HG03571 (cell line): ENCODE data around the gene DOC2A.

Experiments used
- ATAC-seq: cut with Tn5 transposase; IDR thresholded peaks from one replicate; pipeline ENCODE4 v1.9.1; 2021; ENCODE audit not compliant: unreplicated experiment

The DOC2A gene

DNA sequence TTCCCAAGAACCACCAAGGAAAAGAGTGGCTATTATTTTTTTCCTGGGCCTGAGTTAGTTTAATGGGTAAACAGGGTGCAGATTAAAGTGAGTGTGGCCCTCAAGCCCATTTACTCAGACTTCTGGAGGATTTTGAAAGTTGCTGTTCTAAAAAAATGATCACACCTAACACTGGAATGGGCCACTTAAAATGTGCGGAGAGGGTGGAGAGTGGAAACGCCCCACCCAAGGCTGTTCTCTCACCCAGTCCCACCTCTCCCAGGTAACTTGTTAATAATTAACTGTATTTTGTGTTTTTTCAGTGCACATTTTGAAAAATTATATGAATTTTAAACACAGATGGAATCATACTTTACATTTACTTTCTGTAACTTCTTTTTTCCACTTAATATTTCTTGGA is 20.8 kb downstream of the DOC2A start:
- no peak for ATAC-seq

DNA sequence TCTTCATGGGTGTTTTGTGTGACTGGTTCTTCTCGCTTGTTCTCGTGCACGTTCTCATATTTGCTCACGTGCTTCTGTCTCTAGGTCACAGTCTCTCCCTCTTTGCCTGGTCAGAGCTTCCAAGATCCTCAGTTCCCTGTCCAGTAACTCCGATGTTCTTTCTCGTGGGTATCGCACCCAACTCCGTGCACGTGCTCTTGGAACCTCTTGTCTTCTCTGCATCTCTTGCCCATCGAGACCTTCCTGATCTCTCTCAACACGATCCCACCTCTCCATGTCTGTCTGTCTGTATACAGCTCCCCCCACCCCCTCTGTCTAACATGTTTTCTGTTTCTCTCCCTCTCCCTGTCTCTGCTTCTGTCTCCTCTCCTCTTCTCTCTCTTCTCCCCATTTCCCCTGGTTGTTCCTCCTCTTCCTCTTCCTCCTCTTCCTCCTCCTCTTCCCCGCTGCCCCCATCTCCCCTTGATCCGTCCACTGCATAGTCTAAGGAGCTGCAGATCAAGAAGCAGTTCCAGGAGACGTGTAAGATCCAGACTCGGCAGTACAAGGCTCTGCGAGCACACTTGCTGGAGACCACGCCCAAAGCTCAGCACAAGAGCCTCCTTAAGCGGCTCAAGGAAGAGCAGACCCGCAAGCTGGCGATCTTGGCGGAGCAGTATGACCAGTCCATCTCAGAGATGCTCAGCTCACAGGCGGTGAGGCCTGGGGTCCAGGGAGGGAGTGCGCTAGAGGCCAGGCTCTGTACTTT is 21.5 kb downstream of the DOC2A start:
- ATAC-seq = no peak

DNA sequence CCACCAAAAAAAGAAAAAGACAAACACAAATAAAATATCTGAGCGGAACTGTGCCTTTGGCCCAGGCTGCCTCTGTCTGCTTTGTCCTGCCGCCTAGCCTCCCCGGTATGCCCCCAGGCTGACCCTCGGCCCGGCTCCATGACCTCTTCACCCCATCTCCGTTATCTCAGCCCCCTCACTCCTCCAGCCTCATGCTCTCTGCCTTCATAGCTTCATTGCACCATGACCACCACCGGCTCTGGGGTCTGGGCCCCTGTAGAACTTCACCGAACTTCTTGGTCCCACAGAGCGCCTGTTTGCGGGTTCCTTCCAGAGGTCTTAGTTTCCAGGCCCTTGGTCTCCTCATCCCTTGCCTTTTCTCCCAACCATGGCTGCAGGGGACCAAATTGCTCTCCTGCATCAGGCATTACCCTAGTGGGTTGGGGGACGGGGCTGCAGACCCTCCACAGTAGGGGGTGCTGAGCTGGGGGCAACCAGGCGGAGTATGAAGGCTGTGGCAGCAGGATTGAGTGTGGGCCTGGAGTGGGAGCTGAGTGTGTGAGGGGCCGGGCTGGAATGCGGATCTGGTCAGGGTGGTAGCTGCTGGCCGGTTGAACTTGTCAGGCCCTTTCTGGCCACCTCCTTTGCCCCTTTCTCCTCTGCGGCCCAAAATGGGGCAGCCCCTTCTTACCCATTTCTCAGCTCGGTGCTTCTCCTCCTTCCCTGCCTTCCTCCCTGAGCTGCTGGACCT is 22.3 kb downstream of the DOC2A start:
- ATAC-seq = no peak

DNA sequence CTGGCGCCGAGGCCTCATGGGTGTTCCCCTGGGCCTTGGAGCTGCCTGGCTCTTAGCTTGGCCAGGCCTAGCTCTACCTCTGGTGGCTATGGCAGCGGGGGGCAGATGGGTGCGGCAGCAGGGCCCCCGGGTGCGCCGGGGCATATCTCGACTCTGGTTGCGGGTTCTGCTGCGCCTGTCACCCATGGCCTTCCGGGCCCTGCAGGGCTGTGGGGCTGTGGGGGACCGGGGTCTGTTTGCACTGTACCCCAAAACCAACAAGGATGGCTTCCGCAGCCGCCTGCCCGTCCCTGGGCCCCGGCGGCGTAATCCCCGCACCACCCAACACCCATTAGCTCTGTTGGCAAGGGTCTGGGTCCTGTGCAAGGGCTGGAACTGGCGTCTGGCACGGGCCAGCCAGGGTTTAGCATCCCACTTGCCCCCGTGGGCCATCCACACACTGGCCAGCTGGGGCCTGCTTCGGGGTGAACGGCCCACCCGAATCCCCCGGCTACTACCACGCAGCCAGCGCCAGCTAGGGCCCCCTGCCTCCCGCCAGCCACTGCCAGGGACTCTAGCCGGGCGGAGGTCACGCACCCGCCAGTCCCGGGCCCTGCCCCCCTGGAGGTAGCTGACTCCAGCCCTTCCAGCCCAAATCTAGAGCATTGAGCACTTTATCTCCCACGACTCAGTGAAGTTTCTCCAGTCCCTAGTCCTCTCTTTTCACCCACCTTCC is 23.3 kb downstream of the DOC2A start:
- no peak for ATAC-seq

DNA sequence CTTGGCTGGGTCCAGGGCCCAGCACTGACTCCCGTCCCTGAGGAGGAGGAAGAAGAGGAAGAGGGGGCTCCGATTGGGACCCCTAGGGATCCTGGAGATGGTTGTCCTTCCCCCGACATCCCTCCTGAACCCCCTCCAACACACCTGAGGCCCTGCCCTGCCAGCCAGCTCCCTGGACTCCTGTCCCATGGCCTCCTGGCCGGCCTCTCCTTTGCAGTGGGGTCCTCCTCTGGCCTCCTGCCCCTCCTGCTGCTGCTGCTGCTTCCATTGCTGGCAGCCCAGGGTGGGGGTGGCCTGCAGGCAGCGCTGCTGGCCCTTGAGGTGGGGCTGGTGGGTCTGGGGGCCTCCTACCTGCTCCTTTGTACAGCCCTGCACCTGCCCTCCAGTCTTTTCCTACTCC is 23.9 kb downstream of the DOC2A start:
- ATAC-seq = no peak

DNA sequence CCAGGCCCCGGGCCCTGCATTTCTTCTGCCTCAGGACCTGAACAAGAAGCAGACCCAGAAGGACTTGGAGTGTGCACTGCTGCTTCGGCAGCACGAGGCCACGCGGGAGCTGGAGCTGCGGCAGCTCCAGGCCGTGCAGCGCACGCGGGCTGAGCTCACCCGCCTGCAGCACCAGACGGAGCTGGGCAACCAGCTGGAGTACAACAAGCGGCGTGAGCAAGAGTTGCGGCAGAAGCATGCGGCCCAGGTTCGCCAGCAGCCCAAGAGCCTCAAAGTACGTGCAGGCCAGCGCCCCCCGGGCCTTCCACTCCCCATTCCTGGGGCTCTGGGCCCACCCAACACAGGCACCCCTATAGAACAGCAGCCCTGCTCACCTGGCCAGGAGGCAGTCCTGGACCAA is 24.6 kb downstream of the DOC2A start:
- no peak for ATAC-seq

DNA sequence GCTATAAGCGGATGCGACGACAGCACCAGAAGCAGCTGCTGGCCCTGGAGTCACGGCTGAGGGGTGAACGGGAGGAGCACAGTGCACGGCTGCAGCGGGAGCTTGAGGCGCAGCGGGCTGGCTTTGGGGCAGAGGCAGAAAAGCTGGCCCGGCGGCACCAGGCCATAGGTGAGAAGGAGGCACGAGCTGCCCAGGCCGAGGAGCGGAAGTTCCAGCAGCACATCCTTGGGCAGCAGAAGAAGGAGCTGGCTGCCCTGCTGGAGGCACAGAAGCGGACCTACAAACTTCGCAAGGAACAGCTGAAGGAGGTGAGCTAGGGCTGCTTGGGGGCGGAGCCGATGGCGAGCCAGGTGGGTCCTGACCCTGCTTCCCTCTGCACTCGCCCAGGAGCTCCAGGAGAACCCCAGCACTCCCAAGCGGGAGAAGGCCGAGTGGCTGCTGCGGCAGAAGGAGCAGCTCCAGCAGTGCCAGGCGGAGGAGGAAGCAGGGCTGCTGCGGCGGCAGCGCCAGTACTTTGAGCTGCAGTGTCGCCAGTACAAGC is 25.5 kb downstream of the DOC2A start:
- ATAC-seq = no peak

DNA sequence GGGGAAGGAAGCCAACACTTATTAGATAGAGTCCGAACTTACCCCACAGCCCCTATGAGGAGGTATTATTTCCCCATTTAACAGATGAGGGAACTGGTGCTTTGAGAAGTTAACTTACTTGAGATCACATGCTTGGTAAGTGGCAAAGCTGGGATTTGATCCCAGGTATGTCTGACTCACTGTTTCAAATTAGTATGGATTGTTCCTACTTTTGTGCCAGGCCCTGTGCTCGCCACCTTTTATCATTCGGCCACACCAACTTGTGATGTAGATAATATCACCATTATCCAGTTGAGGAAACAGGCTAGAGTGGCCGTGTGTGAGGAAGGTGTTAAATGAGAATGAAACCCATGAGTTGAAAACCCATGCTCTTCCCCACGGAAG is 26.1 kb downstream of the DOC2A start:
- ATAC-seq = no peak

DNA sequence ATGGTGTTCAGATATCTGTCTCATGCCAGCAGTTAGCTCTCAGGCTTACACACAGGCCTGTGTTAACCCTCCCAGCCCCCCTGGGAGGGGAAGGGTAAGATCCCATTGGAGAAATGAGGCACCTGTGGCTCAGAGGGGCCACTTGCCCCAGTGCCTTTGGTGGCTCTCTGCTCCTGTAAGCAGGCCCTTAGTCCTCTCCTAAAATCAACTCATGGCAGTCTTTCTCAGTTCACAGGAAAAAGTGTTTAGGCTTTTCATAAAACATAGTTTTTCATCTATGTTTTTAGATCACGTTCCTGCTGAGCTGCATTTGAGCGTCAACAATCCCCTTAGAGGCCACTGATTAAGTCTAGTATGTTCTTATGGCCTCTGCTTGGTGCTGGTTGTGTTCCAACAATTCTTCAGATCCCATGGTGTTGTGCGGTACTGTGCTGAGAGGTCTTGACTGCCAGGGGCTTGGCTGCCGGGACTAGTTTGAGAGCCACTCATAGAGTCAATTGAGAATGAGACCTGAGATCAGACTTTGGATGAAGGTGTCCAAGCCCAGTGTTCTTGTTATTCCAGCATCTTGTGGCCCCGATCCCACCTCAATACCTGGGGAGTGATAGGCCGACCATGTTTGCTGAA is 26.6 kb downstream of the DOC2A start:
- no peak for ATAC-seq

DNA sequence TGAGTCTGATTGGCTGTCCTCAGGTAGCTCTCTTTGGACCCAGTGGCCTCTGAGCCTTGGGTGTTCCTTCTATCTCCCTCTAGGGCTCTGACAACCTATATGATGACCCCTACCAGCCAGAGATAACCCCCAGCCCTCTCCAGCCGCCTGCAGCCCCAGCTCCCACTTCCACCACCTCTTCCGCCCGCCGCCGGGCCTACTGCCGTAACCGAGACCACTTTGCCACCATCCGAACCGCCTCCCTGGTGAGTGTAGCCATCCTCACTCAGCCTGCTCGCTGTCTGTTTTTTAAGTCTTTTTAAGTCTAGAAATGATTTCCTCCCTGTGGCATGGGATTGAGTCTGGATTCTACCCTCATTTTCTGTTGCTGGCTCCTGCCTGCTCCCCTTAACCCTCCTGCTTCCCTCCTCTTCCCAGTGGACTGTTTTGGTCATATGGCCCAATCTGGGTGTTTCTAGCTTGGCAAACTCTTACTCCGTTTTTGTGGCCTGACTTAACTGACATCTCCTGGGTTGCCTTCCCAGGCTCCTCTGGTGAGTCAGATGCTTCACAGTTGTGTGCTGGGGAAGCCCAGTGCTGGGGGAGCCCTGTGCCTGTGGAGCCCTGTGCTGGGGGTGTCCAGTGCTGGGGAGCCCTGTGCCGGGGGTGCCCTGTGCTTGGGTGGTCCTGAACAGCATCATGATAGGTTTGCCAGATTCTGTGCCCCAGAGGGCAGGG is 27.2 kb downstream of the DOC2A start:
- ATAC-seq = no peak

DNA sequence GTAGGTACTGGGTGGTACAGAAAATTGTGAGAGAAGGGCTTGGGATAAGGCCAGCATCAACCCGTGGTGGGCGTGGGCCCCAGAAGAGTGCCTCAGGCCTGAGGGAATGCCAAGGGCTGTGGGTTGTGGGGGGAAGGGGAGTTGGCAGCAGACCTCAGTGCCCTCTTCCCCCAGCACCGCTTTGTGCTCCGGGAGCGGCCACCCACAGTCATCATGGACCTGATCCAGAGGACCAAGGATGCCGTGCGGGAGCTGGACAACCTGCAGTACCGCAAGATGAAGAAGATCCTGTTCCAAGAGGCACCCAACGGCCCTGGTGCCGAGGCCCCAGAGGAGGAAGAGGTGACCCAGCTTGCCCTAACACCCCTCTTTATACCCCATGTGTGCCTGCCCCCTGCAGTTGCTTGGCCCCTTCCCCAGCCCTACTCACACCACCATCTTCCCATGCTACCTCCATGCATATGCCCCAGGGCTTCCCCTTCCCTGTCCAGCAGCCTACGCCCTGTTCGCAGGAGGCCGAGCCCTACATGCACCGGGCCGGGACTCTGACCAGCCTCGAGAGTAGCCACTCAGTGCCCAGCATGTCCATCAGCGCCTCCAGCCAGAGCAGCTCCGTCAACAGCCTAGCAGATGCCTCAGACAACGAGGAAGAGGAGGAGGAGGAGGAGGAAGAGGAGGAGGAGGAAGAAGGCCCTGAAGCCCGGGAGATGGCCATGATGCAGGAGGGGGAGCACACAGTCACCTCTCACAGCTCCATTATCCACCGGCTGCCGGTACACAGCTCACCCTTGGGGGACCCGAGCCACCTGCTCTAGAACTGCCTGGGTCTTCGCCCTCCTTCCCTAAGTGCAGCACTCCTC is 28.0 kb downstream of the DOC2A start:
- ATAC-seq = no peak

DNA sequence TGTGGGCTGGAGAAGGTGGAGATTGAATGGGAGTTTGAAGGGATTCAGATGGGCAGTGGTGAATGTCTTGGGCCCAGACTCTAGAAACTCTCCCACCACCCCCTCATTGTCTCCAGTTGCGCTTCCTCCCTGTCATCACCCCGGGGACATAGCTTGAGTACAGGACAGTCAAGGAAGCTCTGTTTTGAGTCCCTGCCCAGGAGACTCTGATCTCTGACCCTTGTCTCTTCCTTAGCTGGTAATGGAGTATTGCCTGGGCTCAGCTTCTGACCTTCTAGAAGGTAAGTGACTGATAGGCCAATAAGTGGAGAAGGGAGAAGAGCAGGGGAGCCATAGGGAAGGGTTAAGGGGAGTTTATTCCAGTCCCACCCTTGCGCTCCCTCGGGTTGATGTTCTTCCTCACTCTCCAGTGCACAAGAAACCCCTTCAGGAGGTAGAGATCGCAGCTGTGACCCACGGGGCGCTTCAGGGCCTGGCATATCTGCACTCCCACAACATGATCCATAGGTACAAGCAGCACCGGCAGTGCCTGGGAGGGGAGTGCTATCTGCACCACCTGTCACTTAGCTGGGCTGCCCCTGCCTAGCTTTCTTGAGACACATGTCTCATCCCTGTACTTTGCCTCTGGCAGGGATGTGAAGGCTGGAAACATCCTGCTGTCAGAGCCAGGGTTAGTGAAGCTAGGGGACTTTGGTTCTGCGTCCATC is 32.1 kb downstream of the DOC2A start:
- no peak for ATAC-seq

DNA sequence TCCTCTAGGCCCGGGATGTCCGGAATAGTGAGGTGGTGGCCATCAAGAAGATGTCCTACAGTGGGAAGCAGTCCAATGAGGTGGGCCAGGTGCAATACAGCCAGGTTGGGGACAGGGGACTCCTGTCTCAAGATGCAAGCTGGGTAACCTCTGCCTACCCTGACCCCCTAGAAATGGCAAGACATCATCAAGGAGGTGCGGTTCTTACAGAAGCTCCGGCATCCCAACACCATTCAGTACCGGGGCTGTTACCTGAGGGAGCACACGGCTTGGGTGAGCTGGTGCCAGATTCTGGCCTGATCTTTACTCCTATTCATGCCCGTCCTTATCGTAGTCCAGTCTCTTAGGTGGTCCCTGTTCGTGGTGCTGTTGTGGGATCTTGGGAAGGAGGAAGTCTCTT is 32.7 kb downstream of the DOC2A start:
- no peak for ATAC-seq

DNA sequence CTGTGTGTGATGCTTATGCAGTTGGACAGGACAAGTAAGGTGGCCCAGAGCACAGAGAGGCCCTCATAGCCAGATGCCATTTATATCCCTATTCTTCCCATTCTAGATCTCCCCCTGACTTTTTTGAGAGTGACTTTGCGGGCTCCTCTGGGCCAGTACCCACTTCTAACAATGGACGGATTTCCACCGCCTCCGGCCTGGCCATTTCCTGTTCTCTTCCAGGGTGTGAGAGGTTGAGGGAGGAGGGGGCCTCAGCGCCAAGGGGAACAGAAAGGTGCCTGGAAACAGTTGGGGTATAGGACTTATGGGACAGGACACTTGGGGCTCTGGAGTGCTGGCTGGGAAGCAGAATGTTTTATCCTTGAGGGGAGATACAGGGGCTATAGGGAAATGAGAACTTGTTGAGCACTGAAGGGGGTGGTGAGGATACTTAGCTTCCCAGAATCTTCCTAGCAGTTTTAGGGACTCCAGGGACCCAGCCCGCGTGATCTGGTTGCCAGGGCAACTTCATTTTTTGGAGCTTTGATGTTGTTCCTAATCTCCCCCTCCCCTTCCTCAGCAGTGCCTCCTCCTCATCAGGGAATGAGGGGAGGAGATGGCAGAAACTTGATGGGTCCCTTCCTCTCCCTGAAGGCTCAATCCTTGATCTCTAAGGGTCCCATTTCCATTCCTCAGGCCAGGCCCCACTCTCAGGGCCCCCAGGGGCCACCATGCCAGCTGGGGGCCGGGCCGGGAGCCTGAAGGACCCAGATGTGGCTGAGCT is 33.6 kb downstream of the DOC2A start:
- no peak for ATAC-seq

DNA sequence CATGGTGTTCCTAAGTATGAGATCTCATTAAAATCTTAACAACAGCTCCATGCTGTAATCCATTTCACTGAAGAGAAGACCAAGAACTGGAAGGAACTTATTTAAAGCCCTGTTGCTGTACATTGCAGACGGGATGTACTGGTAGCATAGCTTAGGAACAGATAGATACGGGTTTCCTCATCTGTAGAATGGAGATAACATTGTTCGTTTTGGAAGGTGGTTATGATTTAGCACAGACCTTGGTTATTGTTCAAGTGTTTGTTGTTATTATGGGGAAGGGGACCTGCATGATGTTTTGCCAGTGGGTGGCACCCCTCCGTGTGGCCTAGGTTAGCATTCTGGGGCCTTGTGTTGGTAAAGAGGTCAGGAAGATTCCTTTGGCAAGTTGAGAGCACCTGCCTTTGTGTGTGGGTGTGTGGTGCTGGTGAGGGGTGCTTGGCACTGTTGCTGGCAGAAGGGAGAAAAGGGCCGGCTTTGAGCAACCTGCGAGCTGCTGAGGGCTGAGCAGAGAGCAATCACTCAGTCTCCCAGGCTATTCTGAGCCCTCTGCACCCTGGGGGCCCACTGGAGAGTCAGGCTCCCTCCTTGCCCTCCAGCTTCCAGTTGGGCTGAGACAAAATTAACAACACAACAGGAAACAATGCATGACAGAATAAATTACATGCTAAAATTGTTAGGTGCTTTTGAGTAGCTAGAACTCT is 34.9 kb downstream of the DOC2A start:
- no peak for ATAC-seq

DNA sequence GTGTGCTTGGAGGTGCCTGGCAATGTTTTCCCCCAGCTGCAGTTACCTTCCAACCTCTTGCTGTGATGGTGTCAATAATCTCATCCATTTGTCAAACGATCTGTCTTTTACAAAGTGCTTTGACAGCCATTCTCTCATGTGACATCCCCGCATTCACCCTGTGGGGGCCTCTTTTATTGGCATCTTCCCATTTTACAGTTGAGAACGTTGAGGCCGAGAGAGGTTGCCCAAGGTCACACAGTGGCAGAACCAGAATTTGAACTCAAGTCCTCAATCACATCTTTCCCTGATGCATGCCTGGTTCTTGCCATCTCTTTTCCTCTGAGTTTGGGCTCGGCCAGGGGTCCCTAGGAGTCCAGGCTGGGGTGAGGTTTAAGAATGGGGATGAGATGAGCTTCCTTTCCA is 35.7 kb downstream of the DOC2A start:
- ATAC-seq = no peak

DNA sequence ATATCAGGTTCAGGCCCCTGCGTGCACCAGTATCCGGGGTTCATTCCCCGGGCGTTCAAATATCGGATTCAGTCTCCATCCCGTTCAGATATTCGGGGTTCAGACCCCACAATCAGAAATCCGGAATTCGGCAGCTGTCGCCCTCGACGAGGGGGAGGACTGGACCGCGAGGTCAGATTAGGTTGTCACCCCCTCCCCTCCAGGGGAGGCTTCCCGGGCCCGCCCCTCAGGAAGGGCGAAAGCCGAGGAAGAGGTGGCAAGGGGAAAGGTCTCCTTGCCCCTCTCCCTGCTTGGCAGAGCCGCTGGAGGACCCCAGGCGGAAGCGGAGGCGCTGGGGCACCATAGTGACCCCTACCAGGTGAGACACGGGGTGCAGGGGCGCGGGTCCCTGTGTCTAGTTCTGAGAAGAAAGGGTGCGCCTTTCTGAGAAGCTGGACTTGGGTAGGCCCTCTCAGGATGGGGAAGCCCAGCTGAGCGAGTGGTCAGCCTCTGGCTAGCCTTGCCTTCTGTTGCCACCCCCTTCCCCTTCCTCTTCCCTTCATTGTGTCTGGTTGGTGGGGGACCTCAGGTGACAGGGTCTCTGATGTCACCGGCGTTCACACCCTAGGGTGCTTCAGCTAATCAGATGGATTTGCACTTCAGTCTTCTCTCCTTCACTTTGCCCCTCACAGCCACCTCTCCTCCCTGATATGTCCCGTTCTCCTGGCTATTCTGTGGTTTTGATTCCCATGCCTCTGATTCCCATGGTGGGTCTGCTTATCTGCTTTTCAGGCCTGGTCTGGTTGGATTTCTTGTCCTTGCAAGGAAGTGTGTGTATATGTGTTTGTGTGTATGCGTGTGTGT is 36.3 kb downstream of the DOC2A start:
- ATAC-seq = peak; percentile 8
